Natural killer cell (primary cell): ENCODE measurements around the gene TVP23C. TPM values are rescaled to one million over a fixed set of nuclear protein-coding genes. Genes with fewer than 3 reads are reported as not detected.

ENCODE experiments used
- ATAC-seq, 3 donors: fragments of 150-1000 bp in 2 of 3; fragments of 200-7000 bp in 1 of 3; cut with Tn5 transposase; 1 replicate in 1 of 3; 2 replicates in 2 of 3; pipeline ENCODE4 v1.10.0; 2021; ENCODE audit warnings: mild to moderate bottlenecking in 2 of 3, moderate library complexity in 2 of 3
- DNase-seq, 2 donors: peaks; one replicate each; pipeline versions ENCODE4 v3.0.0 to v3.0.0-alpha.2; 2013 to 2021; ENCODE audit warnings: mixed read lengths in 1 of 2
- H3K27ac ChIP-seq: one replicate; pipeline ENCODE4 v1.5.1; 2013; ENCODE audit warnings: mild to moderate bottlenecking, low read length
- H3K27me3 ChIP-seq: one replicate; pipeline ENCODE4 v1.6.1; 2013; ENCODE audit warnings: low read length; ENCODE audit not compliant: control insufficient read depth, insufficient read depth
- H3K36me3 ChIP-seq: one replicate; pipeline ENCODE4 v1.6.1; 2013; ENCODE audit warnings: low read length; ENCODE audit not compliant: control insufficient read depth, insufficient read depth
- H3K4me1 ChIP-seq: one replicate; pipeline ENCODE4 v1.6.1; 2013; ENCODE audit warnings: low read length; ENCODE audit not compliant: control insufficient read depth, insufficient read depth
- H3K4me3 ChIP-seq: one replicate; pipeline ENCODE4 v1.5.1; 2013; ENCODE audit warnings: low read length
- H3K9me3 ChIP-seq: one replicate; pipeline ENCODE4 v1.6.1; 2013; ENCODE audit warnings: low read length; ENCODE audit not compliant: control insufficient read depth, insufficient read depth
- H3K27ac Mint-ChIP-seq, 2 donors: one replicate each; pipeline ENCODE4 v1.8.0; 2022; ENCODE audit warnings: mild to moderate bottlenecking in 2 of 2, mixed read lengths in 2 of 2, moderate library complexity in 1 of 2
- H3K27me3 Mint-ChIP-seq, 2 donors: one replicate each; pipeline ENCODE4 v1.8.0; 2022; ENCODE audit warnings: low read depth in 2 of 2, mixed read lengths in 2 of 2
- H3K36me3 Mint-ChIP-seq: one replicate; pipeline ENCODE4 v1.8.0; 2022; ENCODE audit warnings: mixed read lengths
- H3K4me1 Mint-ChIP-seq, 2 donors: one replicate each; pipeline ENCODE4 v1.8.0; 2022; ENCODE audit warnings: mixed read lengths in 2 of 2
- H3K4me3 Mint-ChIP-seq: one replicate; pipeline ENCODE4 v1.8.0; 2022; ENCODE audit warnings: mild to moderate bottlenecking, moderate library complexity, mixed read lengths
- H3K9me3 Mint-ChIP-seq, 2 donors: one replicate each; pipeline ENCODE4 v1.8.0; 2022; ENCODE audit warnings: mixed read lengths in 2 of 2
- CTCF ChIP-seq: fragments of 200-600 bp; IDR thresholded peaks from one replicate; pipeline ENCODE4 v1.8.0; 2022; ENCODE audit warnings: antibody characterized with exemption
- WGBS: methylation state at CpG from one replicate; pipeline ENCODE4 v1.1.7; 2013; ENCODE audit warnings: missing lambda C conversion rate; ENCODE audit not compliant: insufficient coverage; 5-methylcytosine and 5-hydroxymethylcytosine counted together
- intact Hi-C: fragments of 100-400 bp; cut with micrococcal nuclease; formaldehyde crosslinking; loops from one replicate; pipeline ENCODE4 v1.14.2; 2022
- total RNA-seq, 4 donors: library from RNA; stranded (reverse); fragments of 120-200 nt in 1 of 4; gene quantifications; one replicate each; pipeline versions ENCODE4 v1.2.3 to v1.2.4, GENCODE V29; 2013 to 2022

TVP23C gene
- total RNA-seq, 3 donors from 2014 or later (not counting 1 experiment from before 2014, with no cell fraction given), result 28.2 to 45.4 (median 40.4) TPM

- Mint-ChIP-seq H3K27me3 (no peaks in the 10 kb centered on the region), H3K9me3 (peaks cover 0 to 3% of the 10 kb centered on the region in 2 donors), H3K4me1 (no peaks in the 10 kb centered on the region), H3K27ac (no peak overlapping the region), H3K36me3 (peaks cover 10% of the 10 kb centered on the region), H3K4me3 (no peak overlapping the region)
- Histone ChIP-seq H3K36me3 (no peaks in the 10 kb centered on the region), H3K9me3 (no peaks in the 10 kb centered on the region), H3K27ac (no peak overlapping the region), H3K4me1 (no peaks in the 10 kb centered on the region), H3K27me3 (no peaks in the 10 kb centered on the region), H3K4me3 (no peak overlapping the region)
- no peak for TF ChIP-seq CTCF
- DNase-seq, result no peak
- no peak for ATAC-seq
- intact Hi-C loops, result no loop called here
- WGBS, result 65% methylated on average over 3 of the region's 3 CpGs
Observed at GRCh38 chr17:15453782-15454181, 109.5 kb downstream of the TVP23C start.

- H3K4me3 Mint-ChIP-seq, result no peak overlapping the region
- no peaks in the 10 kb centered on the region for H3K4me1 Mint-ChIP-seq
- TF ChIP-seq CTCF, result no peak
- no peaks in the 10 kb centered on the region for H3K4me1 ChIP-seq
- H3K36me3 Mint-ChIP-seq, result peaks cover 10% of the 10 kb centered on the region
- no peaks in the 10 kb centered on the region for H3K36me3 ChIP-seq
- ATAC-seq (no peak), DNase-seq (no peak)
- no peaks in the 10 kb centered on the region for H3K9me3 ChIP-seq
- 100% methylated on average over 1 of the region's 4 CpGs for WGBS
- no peaks in the 10 kb centered on the region for H3K27me3 Mint-ChIP-seq
- H3K9me3 Mint-ChIP-seq, result peaks cover 0 to 3% of the 10 kb centered on the region in 2 donors
- intact Hi-C loops, result no loop called here
- H3K27me3 ChIP-seq, result no peaks in the 10 kb centered on the region
- H3K4me3 ChIP-seq, result no peak overlapping the region
- no peak overlapping the region for H3K27ac Mint-ChIP-seq
- H3K27ac ChIP-seq, result no peak overlapping the region
Observed at GRCh38 chr17:15453246-15453645, 110.0 kb downstream of the TVP23C start.

- Histone ChIP-seq H3K4me3 (no peak overlapping the region), H3K9me3 (no peaks in the 10 kb centered on the region), H3K27me3 (no peaks in the 10 kb centered on the region), H3K27ac (no peak overlapping the region), H3K36me3 (no peaks in the 10 kb centered on the region), H3K4me1 (no peaks in the 10 kb centered on the region)
- Mint-ChIP-seq H3K27ac (no peak overlapping the region), H3K9me3 (peaks cover 0 to 3% of the 10 kb centered on the region in 2 donors), H3K36me3 (peaks cover 10% of the 10 kb centered on the region), H3K4me3 (no peak overlapping the region), H3K27me3 (no peaks in the 10 kb centered on the region), H3K4me1 (no peaks in the 10 kb centered on the region)
- no CpG with 5 or more reads among the region's 1 CpG for WGBS
- no peak for ATAC-seq
- DNase-seq, result no peak
- TF ChIP-seq CTCF, result no peak
- intact Hi-C loops, result no loop called here
Observed at GRCh38 chr17:15452746-15453145, 110.5 kb downstream of the TVP23C start.

Other genes with a start within 250 kb of the TVP23C start
- 1 to 10 TPM in 1 of 3 donors, under 1 TPM in 2; 0.39 to 1.3 (median 0.58) TPM for gene TEKT3, start 221.9 kb downstream of the TVP23C start, total RNA-seq
- 10 to 100 TPM in 2 of 3 donors, 1 to 10 TPM in 1; 5.5 to 14.0 (median 11.8) TPM for gene CDRT4, start 95.9 kb downstream of the TVP23C start, total RNA-seq
- gene FBXW10B, start 56.2 kb upstream of the TVP23C start, total RNA-seq, result under 1 TPM in 1 of 3 donors, not detected in 2; 0.79 TPM
- gene TRIM16, start 120.8 kb upstream of the TVP23C start, total RNA-seq, result 1 to 10 TPM; 2.4 to 4.7 (median 3.8) TPM
- 10 to 100 TPM; 14.9 to 20.8 (median 18.8) TPM for gene ZNF286A, start 136.3 kb upstream of the TVP23C start, total RNA-seq
- gene TBC1D26, start 168.8 kb upstream of the TVP23C start, total RNA-seq, result not detected